Measurements from ENCODE around the gene C22orf15.

The C22orf15 gene

GRCh38 chr22:23750714-23751440 is 11.9 kb upstream of the C22orf15 start, which contains the start of gene ZNF70:
TSS of gene ZNF70 (minus strand) at chr22:23751112. CDS start at chr22:23745140, 5,972 bp downstream.
- peak; percentile 65 to 68 for DNase-seq (ENCODE audit: low read depth in 2 of 2)

GRCh38 chr22:23751441-23751996 is 11.3 kb upstream of the C22orf15 start:
- no peak for DNase-seq (ENCODE audit: low read depth in 2 of 2)

GRCh38 chr22:23752090-23752691 is 10.6 kb upstream of the C22orf15 start:
- DNase-seq (ENCODE audit: low read depth in 2 of 2), result no peak

GRCh38 chr22:23752750-23753149 is 10.0 kb upstream of the C22orf15 start:
- no peak for DNase-seq (ENCODE audit: low read depth in 2 of 2)

- no peak for DNase-seq (ENCODE audit: low read depth in 2 of 2)
Measured at GRCh38 chr22:23753385-23753784, 9.4 kb upstream of the C22orf15 start.

GRCh38 chr22:23754220-23754919 is 8.4 kb upstream of the C22orf15 start, which contains the start of gene VPREB3:
TSS of gene VPREB3 (minus strand) at chr22:23754425. CDS start at chr22:23754363, 62 bp downstream.
- DNase-seq (ENCODE audit: low read depth in 2 of 2), result no peak

GRCh38 chr22:23754980-23755636 is 7.7 kb upstream of the C22orf15 start:
- no peak for DNase-seq (ENCODE audit: low read depth in 2 of 2)

GRCh38 chr22:23755711-23756110 is 7.1 kb upstream of the C22orf15 start:
- no peak for DNase-seq (ENCODE audit: low read depth in 2 of 2)

- no peak for DNase-seq (ENCODE audit: low read depth in 2 of 2)
Measured at GRCh38 chr22:23756891-23757290, 5.9 kb upstream of the C22orf15 start.

- no peak for DNase-seq (ENCODE audit: low read depth in 2 of 2)
Measured at GRCh38 chr22:23759566-23759965, 3.2 kb upstream of the C22orf15 start.

- no peak for DNase-seq (ENCODE audit: low read depth in 2 of 2)
Measured at GRCh38 chr22:23760056-23760455, 2.7 kb upstream of the C22orf15 start.

- DNase-seq (ENCODE audit: low read depth in 2 of 2), result no peak
Measured at GRCh38 chr22:23763579-23763945, 772 bp downstream of the C22orf15 start.

- no peak for DNase-seq (ENCODE audit: low read depth in 2 of 2)
Measured at GRCh38 chr22:23763954-23764353, 1.2 kb downstream of the C22orf15 start.

GRCh38 chr22:23764899-23765881 is 2.4 kb downstream of the C22orf15 start:
- no peak for DNase-seq (ENCODE audit: low read depth in 2 of 2)

- no peak for DNase-seq (ENCODE audit: low read depth in 2 of 2)
Measured at GRCh38 chr22:23767303-23767672, 4.5 kb downstream of the C22orf15 start.

GRCh38 chr22:23767673-23768548 is 5.1 kb downstream of the C22orf15 start, which contains the start of gene CHCHD10:
TSS of gene CHCHD10 (minus strand) at chr22:23767972. CDS start at chr22:23767874, 98 bp downstream.
- DNase-seq (ENCODE audit: low read depth in 2 of 2), result peak; percentile 59

- DNase-seq (ENCODE audit: low read depth in 2 of 2), result no peak
Measured at GRCh38 chr22:23769321-23769965, 6.7 kb downstream of the C22orf15 start.

GRCh38 chr22:23772315-23772648 is 9.5 kb downstream of the C22orf15 start:
- DNase-seq (ENCODE audit: low read depth in 2 of 2), result no peak

All from stimulated activated CD8-positive, alpha-beta memory T cell treated with anti-CD3 and anti-CD28 coated beads, Interleukin-7, amount 100 ng/mL, for 1 hour (primary cell).